ENCODE results near the gene POLR2M.

- TF ChIP-seq ELF4 (IDR thresholded peaks at IDR 0.05): no peak
- no peak for TF ChIP-seq CTBP1 (IDR thresholded peaks at IDR 0.05; ENCODE audit: borderline replicate concordance)
- no peak for TF ChIP-seq ARNT (IDR thresholded peaks at IDR 0.05)
- TF ChIP-seq SP1 (IDR thresholded peaks at IDR 0.05): no peak
- TF ChIP-seq BHLHE40 (IDR thresholded peaks at IDR 0.05; ENCODE audit: borderline replicate concordance): no peak
- TF ChIP-seq FOXA1 (IDR thresholded peaks at IDR 0.05): no peak
- TF ChIP-seq LEF1 (IDR thresholded peaks at IDR 0.05; ENCODE audit: borderline replicate concordance): no peak
- TF ChIP-seq SUZ12 (IDR thresholded peaks at IDR 0.05): no peak
- TF ChIP-seq NFRKB (IDR thresholded peaks at IDR 0.05): no peak
Observed at GRCh38 chr15:57735891-57736290, 29.4 kb downstream of the POLR2M start.
